NCI-H1930 (cell line): ENCODE measurements around the gene KIF7.
"Not testable (repeated sequence)": the region's sequence is repeated elsewhere in the genome, so short reads cannot be mapped to it uniquely, and the experiment has no call there.

Experiments used
- DNase-seq, 2 experiments: peaks; one replicate each; lab custom pipeline; 2025; lab: John Stamatoyannopoulos, UW

The KIF7 gene

GRCh38 chr15:89654847-89655805 is at the start of gene KIF7:
TSS of gene KIF7 (minus strand) at chr15:89655467. CDS start at chr15:89652930, 2,537 bp downstream.
- peak; percentile 20 to 63 for DNase-seq

DNA sequence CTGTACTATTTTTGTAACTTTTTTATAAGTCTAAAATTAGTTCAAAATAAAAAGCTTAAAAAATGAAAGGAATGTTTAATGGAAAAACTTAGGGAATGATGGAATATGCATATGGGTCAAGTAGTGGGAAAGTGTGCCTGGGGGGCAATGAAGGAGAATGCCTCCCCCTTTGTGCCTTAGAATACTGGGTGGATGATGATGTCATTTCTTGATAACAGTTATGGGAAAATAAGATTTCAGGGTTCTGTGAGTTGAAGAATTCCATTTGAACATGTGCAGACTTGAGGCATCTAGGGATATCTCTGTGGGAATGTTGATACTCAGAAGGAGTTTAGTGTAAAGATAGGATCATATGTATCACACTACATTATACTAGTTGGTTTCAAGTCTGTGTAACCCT is 49.1 kb upstream of the KIF7 start:
- no peak for DNase-seq

DNA sequence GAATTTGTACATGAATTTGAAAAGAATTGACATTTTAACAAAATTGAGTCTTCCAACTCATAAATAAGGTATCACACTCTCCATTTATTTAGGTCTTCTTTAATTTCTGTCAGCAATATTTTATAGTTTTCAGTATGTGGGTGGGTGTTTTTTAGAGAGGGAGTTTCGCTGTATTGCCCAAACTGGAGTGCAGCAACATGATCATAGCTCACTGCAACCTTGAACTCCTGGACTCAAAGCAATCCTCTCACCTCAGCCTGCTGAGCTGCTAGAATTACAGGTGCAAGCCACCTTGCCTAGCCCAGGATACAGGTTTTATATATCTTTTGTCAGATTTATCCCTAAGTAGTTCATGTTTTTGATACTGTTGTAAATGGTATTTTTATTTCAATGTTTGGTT is 39.9 kb upstream of the KIF7 start:
- DNase-seq, result no peak

DNA sequence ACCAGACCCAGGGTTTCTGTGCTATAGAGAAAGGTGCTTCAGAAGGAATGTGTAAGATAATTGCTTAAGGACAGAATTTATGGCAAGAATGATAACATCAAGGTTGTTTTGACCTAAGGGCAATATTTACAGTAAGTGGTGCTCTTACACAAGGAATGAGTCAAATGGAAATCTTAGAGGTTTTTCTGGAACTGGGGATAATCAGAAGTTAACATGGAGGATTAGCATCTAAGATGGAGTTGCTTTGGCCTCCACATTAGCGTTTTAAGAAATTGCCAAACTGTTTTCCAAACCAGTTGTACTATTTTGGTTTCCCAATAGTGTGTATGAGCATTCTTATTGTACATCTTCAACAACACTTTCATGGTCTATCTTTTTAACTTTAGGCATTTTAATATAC is 38.4 kb upstream of the KIF7 start:
- no peak for DNase-seq

GRCh38 chr15:89693091-89693490 is 37.8 kb upstream of the KIF7 start:
- DNase-seq, result no peak

- peak; percentile 51 to 82 for DNase-seq
These were observed 35.3 kb upstream of the KIF7 start, which contains the start of the genes PEX11A and WDR93 for GRCh38 chr15:89690276-89691218. TSS of gene PEX11A (minus strand) at chr15:89690754. CDS start at chr15:89690632, 122 bp downstream. TSS of gene WDR93 (plus strand) at chr15:89690811. CDS start at chr15:89701747, 10,936 bp downstream.

DNA sequence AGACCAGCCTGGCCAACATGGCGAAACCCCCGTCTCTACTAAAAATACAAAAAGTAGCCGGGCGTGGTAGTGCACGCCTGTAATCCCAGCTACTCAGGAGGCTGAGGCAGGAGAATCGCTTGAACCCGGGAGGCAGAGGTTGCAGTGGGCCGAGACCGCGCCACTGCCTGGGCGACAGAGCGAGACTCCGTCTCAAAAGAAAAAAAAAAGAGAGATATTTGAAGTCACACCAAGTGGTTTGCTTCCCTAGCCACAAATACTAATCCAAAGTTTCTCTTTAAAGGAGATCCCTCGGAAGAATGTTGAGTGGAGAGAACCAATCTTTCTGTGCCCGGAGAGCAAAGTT is 34.6 kb upstream of the KIF7 start:
- not testable (repeated sequence) for DNase-seq

- DNase-seq, result no peak
These were observed 31.3 kb upstream of the KIF7 start for GRCh38 chr15:89686522-89686921.

DNA sequence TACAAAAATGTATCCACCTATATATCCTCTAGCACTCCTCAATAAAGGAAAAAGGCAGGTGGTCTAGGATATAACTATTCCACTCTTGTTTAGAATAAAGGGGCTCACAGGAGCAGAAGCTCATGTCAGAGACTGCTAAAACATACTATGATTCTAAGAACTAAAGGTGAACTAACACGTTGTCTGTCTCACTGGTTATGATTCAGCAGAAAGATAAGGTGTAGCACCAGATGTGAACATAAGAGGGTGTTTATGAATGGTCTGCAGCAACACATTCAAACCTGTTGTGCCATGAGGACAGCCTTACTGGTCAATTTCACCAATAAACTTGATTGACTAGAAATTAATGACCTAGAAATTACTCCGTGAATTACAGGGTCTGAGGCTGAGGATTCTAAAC is 30.7 kb upstream of the KIF7 start:
- DNase-seq, result no peak

GRCh38 chr15:89681146-89681545 is 25.9 kb upstream of the KIF7 start:
- no peak for DNase-seq

DNA sequence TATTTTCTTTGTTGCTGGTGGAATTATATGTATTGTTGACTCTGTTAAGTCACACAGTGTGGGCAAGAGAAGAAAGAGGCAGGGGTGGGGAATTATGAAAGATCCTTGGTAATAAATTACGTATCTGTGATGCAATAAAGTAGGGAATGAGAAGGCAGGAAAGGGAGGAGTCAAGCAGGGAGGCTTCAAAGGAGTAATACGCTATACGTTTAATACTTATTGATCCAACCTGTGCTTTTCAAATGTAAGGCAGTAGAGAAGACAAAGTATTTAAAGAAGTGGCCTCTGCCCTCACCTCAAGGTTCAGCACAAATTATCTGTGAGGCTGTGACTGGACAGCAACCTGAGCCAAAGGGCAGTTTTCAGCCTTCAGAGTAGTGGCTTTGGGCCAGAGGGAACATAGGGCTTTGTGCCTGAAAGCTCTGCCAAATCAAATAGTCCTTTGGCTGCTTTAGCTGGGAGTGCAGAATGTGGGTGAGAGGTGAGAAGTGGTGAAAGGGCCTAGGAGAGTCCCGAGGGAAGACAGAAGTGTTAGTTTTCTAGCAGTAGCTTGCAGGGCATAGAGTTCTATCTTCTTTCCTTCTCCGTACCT is 25.1 kb upstream of the KIF7 start:
- DNase-seq, result no peak

GRCh38 chr15:89679212-89679611 is 23.9 kb upstream of the KIF7 start, which contains the start of gene PLIN1:
TSS of gene PLIN1 (minus strand) at chr15:89679367. CDS start at chr15:89677489, 1,878 bp downstream.
- no peak for DNase-seq

DNA sequence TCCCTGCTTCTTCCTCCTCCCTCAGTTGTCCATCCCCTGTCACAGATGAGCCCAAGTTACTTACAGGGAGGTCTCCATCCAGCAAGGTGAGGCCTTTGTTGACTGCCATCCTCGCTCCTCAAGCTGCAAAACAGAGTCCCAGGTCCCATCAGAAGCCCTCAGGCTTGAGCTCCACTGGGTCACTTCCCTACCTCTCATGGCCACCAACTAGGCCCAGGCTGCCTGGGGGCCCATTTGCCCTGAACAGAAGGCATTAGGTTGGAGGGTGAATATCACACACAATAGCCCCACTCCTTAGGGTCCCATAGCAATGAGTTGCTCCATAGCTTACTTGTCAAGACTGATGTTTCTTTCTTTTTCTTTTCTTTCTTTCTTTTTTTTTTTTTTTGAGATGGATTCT is 22.1 kb upstream of the KIF7 start:
- DNase-seq, result no peak

- no peak for DNase-seq
These were observed 20.3 kb upstream of the KIF7 start for GRCh38 chr15:89675606-89676005.

GRCh38 chr15:89674526-89674925 is 19.3 kb upstream of the KIF7 start:
- DNase-seq, result no peak

- peak in 1 of 2 experiments; percentile 38 for DNase-seq
These were observed 17.9 kb upstream of the KIF7 start for GRCh38 chr15:89673165-89673512.

DNA sequence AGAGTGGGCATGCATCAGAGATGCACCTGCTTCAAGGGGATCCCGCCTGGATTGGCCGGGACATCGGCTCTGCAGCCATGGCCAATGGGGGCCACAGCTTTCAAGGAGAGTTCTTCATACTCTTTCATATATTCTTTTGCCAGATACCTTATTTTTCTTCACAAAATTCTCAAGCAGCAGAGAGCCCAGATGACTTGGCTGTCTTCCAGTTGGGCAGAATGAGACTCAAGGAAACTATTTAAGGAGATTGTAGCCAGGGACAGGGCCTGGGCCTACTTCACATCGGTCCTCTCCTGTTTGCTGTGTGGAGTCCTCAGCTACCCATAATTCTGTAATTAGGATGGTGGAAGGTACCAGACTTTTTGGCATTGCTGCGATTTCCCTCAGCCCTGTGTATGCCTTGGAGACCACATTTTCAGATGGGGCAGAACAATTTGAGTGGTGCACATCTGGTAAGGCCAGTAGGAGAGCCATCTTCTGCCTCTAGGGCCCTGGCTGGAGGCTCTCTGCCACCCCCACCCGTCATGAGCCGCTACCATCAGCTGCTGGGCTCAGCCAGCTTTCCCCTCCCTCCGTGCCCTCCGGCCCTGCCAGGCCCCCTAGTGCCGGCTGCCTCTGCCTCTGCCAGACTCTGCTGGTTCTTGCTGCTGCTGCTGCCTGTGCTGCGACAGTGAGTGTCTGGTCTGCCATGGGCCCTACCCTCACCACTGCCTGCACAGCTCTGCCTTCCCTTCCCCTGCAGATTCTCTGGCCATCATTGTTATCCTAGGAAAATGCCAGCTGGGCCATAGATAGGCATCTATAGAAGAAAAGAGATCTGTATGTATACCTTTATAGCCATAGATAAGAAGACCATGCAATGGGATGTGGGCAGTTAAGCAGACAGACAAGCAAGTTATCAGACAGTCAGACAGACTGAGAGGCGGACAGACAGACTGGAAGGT is 17.2 kb upstream of the KIF7 start:
- DNase-seq, result no peak

- no peak for DNase-seq
These were observed 16.4 kb upstream of the KIF7 start for GRCh38 chr15:89671687-89672086.

DNA sequence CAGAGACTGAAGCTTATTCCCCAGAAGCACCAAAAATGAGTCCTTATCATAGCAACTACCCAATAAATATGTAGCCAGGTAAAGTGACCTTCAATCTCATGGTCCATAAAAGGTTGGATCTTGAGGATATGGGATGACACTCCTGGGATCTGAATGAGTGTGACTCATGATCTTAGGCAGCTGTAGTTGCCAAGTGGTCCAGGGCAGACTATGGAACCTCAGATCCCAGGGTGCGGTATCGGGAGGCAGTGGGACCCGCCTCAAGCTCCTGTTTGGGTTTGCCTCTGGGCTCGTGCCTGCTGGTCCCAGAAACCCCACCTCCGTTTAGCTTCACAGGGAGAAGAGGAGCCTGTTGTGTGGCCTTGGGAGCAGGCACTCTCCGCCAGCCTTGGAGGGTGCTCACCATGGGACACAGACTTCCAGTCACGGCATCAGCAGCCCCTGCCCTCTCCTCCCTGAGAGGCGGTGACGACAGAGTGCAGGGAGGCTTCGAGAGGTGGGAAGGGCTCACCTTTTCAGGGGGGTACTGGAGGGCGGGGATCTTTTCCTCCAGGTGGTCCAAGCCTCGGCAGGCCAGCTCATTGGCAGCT is 15.8 kb upstream of the KIF7 start:
- no peak for DNase-seq

GRCh38 chr15:89669941-89670340 is 14.7 kb upstream of the KIF7 start:
- no peak for DNase-seq
